IPS-18c (cell line): Measurements from ENCODE around the gene ZMIZ1.

ENCODE experiments used
- H3K4me3 ChIP-seq: 2 replicates; pipeline ENCODE4 v1.7.0; 2013; ENCODE audit warnings: low read depth, mild to moderate bottlenecking, low read length, moderate library complexity; ENCODE audit not compliant: insufficient read depth
- H3K9me3 ChIP-seq: one replicate; pipeline ENCODE4 v1.6.1; 2013; ENCODE audit warnings: mild to moderate bottlenecking, low read length, moderate library complexity; ENCODE audit not compliant: control insufficient read depth, insufficient read depth

Gene ZMIZ1

DNA sequence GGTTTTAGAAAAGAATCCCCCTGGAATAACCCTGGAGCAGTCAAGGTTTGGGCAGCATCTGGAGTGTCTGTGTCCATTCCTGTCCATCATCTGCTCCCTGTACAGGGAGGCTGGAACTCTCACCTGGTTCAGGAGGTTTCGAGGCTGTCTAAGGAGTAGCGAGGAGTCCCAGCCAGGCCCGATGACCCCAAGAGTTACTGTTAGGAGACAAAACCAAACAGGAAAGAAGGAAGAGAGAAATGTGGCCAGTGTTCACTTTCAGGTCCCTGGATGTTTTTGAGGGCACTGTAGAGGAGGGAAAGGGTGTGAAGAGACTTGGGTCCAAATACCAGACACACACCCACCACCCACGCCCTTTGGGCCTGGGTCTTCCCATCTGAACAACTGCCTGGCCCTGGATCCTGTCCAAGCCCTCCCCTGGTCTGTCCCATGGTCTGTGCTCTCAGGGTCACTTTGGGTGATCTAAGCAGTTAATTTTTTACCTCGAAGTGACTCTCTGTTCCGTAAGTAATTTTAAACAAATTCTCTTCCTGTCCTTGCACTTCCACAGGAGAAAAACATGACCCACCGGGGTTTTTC, 117.1 kb downstream of the ZMIZ1 start:
- Histone ChIP-seq H3K9me3 (no peaks in the 10 kb centered on the region), H3K4me3 (no peak overlapping the region)

DNA sequence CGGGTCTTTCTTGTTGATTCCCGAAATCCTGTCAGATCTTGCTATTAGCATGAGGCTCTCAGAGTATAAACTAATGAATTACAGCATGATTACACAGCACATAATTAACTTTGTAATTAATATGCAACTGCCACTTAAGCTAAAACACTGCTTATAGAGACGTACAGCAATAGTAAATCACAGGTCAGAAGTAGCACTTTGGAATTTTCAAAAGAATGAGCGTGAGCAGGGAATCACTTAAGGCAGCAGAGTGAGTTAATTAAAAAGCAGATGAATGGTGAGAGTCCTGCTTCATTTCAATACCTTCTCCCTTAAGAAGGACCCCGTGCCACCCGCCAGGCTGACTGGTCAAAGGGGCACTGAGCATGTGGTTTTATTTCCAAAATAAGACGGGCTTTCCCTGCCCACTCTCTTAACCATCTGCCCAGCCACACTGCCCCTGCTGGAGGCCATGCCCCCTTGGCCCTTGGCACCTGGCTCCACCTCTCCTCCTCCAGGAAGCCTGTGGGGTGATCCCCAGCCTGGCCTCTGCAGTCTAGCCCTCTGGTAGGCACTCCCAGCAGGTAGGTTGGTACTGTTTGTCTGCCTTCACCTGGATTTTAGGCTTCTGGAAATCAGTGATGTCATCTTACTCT, 117.8 kb downstream of the ZMIZ1 start:
- no peaks in the 10 kb centered on the region for H3K9me3 ChIP-seq
- H3K4me3 ChIP-seq: no peak overlapping the region

DNA sequence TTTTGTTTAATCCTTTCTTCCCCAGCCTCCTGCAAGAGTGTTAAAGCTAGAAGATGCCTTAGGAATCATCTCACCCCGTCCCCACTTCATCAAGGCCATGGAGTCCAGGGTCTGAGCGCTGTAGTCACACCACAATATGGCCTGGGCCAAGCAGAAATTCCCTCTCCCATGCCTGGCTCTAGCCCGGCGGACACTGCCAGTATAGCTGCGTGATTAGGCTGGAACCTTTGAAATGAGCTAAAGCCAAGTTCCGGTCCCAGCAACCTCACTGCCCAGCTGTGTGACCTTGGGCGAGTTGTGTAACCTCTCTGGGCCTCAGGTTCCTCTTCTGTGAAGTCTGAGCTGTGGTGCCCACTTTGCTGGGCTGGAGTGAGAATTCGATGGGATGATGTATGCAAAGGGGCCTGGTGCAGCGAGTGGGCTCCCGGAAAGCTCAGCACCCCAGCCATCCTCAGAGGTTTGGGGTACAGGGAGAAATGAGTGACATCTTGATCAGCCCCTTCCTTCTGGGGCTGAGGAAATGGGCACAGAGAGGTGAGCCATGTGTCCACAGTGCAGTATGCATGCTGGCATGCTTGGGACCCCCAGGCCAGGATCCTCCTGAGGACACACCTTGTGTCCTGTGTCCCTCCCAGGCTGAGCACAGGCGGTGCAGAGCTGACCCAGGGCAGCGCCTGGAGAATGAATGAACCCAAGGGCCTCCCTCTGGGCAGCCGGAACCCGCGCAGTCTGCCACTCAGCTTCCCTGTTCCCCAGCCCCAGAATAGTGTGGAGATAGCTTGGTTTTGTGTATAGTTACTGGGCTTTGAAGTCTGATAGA, 118.6 kb downstream of the ZMIZ1 start:
- H3K9me3 ChIP-seq: no peaks in the 10 kb centered on the region
- H3K4me3 ChIP-seq: no peak overlapping the region

DNA sequence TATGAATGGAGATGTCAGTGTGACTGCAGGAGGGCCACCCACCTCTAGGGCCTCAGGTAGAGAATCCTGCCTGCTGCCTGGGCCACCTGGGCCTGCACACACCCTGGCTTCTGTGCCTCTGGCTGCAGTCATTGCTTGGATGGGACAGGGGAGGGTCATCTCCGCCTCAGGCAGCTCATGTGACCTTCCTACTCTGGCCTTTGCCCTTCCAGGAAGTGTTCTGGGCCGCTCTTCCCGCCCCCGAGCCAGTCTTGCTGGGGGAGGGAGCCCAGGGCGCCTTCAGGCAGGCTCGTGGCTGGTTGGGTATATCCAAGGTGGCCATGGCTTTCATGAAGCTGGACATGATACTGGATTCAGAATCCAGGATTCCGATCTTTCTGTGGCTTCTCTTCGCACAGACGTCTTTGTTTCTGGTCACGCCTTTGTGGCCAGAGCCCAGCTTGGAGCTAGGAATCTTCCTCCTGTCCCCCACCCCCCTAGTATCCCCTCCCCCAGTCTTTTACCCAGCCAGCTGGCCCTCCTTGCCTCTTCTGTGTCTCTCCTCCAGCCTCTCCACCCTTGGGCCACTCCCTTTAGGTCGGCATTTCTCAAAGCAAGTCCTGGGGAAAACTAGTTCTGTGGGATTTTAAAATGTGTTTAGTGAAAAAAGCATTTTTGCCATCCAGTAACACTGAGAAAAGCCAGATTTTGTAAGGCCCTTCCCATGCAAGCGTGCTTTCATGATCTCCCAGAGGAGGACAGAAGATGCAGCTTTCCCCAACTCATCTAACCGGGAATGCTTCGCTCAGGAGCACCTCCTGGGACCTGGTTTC, 119.6 kb downstream of the ZMIZ1 start:
- H3K9me3 ChIP-seq: no peaks in the 10 kb centered on the region
- no peak overlapping the region for H3K4me3 ChIP-seq

DNA sequence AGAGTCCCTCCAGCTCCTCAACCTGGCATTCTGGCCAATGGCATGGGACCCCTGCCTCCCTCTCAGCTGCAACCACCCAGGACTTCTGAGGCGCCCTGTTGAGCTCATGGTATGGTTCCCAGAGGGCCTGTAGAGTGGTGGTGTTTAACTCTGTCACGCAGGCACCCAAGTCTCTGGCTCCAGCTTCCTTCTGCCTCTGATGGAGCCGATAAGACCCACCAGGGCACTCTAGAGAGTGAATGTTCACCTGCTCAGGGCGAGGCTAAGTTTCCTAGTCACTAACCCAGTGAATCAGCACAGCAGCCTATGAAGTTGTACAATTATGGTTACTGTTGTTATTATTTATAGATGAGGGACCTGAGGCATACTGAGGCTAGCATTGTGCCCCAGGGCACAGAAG, 120.4 kb downstream of the ZMIZ1 start:
- H3K9me3 ChIP-seq: no peaks in the 10 kb centered on the region
- no peak overlapping the region for H3K4me3 ChIP-seq

DNA sequence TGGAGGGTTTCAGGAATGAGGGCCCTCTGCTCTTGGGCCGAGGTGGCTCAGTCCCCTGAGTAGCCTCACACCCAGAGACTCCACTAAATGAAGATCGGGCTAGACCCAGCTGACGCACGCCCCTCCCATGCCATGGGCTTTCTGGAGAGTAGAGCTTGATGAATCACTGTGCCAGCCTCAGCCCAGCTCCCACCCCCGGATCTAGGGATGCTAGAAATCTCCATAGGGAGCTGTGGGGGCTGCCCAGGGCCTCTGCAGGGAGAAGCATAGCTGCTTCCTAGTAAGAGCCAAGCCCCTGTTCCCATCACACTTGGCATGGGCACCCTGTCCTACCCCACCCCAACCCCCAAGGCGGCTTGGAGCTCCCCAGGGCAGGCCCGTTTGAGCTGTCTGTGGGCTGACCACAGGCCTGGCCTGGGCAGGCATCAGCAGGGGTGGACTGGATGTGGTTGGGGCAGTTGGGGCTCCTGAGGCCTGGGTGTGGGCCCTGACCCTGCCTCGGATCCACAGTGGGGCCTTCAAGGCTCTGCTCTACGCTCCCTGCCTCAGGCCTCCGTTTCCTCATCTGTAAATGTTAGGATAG, 121.2 kb downstream of the ZMIZ1 start:
- H3K9me3 ChIP-seq: no peaks in the 10 kb centered on the region
- no peak overlapping the region for H3K4me3 ChIP-seq

DNA sequence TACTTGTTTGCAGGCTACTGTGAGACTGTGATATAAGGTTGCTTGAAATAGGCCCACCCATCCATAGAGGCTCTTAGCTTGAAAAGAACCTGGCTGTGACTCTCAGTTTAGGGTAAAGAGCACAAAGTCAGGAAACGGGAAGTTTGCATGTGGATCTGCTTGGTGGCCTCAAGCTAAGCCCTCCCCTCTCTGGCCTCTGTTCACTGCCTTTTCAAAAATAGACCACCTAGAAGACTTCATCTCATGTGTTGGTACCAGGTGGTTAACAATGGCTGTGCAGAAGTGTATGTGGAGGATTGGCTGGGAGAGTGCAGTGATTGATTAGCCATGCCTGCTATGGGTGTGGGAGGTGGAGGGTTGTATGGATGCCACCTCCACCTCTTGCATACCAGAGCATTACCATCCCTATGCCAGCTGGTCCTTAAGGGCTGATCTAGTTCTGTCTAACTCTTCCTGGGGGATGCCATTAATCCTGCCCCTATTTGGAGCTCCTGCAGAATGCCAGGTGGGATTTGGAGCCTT, 122.0 kb downstream of the ZMIZ1 start:
- no peak overlapping the region for H3K4me3 ChIP-seq
- H3K9me3 ChIP-seq: no peaks in the 10 kb centered on the region

DNA sequence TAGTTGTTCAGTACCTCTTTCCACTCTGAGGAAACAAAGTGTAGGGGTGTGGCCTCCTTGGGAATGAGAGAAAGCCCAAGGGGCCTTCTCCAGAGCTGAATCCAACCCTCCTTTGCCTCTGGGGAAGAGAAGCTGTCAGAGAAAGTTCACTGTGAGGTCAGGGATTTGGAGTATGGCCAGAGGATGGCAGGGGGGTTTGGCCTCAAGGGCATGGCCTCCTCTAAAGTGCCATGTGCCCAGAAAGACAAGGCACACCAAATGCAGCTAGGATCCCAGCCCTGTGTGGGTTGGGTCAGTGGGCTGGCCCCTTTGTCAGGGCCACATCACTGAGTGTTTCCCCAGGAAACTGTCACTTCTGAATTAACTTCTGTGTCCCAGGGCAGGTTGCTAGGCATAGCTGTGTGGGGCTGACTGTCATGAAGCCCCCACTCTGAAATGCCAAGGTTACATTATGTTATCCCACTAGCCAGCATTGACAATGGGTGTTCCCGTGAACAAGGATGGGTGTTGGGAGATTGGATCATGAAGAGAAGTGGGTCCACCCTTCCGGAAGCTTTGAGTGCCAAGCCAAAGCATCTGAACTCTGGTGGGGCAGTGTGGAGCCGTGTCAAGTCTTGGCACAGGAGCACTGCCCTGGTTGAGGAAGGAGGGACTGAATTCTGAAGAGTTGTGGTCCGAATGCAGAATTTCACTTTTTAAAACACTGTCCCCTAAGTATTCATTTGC, 123.3 kb downstream of the ZMIZ1 start:
- Histone ChIP-seq H3K9me3 (no peaks in the 10 kb centered on the region), H3K4me3 (no peak overlapping the region)

DNA sequence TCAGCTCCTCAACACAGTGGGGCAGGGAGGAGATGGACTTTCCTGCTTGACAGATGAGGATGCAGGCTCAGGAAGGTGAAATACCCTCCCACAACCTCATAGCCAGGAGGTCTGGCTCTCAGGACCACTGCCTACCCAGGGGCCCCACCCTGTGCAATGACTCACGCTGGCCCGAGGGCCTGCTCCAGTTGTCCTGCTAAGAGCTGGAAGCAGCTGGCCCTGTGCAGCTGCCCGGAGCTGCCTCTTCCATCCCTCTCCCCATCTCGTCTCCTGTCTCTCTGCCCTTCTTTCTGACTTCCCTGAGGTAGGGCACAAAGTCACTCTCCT, 123.9 kb downstream of the ZMIZ1 start:
- H3K9me3 ChIP-seq: no peaks in the 10 kb centered on the region
- H3K4me3 ChIP-seq: no peak overlapping the region

DNA sequence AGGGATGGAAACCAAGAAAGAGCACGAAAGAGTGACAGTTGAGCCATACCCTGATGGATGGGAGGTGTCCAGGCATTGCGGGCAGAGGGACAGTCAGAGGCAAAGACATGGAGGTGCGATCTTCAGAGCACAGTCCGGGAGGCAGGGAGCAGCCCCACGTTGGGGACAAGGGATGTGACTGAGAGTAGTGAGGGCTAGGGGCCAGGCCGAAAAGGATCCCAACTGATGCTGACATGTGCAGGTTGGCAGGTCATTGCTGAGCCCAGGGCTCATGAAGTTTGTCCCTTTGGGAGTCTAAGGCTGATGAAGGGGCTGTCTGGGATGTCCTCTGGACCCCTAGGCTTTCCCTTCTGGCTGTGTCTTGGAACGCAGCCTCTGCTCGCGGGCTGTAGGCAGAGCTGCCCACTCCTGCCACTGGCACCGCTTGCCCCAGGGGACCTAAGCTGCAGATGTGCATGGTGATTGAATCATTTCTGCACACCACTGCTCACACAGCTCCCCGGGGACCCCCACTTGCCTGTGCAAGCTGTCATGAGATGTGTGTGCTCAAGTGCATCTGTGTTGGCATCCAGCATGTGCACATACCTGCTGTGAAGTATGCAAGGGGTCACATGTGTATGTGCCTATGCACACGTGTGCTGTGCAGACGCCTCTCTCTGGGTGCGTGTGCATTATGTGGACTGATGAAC, 125.1 kb downstream of the ZMIZ1 start:
- Histone ChIP-seq H3K9me3 (no peaks in the 10 kb centered on the region), H3K4me3 (no peak overlapping the region)

DNA sequence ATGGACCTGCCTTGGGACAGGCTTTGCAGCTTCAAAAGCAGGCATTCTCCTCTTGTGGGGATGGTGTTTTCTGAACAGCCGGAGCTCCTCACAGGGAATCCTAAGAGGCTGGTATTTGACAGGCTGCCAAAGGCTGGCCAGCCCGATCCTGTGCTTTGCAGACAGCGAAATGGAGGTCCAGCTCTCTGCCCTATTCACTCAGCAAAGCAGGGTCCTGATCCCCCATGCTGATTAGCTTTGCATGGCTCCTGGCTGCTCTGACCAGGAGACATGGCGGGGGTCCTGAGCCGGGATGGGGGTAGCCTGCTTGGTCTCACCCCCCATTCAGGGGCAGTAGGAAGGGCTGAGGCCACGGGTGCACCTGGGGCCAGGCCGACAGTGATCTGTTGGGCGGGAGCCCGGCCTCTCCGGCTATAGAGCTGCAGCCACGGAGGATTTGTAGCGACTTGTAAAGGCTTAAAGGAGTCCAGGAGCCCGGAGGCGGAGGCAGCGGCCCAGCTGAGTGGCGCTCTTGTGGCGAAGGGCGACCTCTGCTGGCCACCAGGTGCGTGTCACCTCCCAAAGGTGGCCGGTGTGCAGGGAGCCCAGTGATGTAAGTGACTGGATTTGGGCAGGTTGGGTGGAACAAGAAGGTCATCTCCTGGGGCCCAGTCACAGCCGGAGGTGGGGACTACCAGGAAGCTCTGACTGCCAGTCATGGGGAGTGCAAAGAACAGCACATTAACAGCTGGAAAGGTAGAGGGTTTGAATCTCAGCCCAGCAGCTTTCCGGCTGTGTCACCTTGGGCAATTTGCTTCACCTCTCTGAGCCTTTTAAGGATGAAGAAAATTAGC, 126.5 kb downstream of the ZMIZ1 start:
- Histone ChIP-seq H3K9me3 (no peaks in the 10 kb centered on the region), H3K4me3 (no peak overlapping the region)

DNA sequence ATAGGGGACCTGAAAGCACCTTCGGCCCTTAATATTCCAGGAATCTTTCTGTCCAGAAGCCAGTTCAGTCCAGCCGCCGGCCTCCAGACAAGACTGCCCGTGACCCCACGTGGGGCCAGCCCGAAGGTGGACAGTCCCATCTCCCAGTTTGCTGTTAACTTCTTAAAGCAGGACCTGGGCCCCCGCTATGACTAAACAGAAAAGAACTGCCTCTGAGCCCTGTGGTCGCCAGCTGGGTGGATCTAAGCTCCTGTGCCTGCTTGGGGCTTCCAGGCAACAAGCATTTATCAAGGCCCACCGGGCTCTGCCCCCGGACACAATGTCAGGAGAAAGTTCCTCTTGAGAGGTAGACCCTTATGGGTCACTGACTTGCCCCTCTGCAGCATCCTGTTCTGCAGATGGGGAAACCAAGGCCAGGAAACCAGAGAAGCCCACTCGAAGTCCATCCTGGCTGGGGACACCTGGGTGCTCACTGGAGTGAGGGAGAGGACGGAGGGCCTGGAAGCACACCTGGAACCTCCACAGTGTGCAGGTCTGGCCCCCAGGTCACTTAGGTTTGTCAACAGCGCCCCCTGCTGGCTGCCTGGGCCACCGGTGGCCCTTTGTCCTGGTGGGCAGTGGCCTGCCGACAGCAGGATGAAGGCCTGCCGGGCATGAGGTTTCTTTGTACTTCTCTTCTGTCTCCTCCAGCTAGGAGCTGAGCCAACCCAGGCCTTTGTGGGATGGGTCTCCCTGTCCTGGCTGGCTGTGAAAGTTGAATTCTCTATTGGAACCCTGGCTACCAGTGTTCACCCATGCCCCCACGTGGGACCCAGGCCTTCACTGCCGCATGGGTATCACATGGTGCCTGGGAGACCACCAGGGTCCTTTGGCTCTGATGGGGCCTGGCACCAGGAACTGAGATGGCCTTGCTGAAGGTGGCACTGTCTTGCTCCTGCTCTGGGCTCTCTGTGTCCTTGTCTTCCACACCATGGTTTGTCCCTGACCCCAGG, 128.0 kb downstream of the ZMIZ1 start:
- Histone ChIP-seq H3K4me3 (no peak overlapping the region), H3K9me3 (no peaks in the 10 kb centered on the region)

DNA sequence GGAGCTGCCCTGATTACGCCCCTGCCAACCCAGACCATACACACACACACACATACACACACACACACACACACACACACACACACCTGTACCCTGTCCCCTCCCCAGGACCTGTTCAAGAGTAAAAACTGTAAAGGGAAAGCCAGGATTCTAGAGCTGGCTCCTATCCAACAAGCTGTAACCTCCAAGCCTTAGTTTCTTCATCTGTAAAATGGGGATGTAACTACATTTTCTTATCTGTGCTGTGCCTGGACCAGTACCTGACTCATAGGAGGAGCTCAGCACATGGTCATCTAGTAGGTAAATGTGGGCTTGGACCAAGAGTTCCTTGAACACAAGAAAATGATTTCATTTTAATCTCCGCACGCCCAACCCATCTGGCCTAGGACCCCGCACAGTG, 128.8 kb downstream of the ZMIZ1 start:
- no peaks in the 10 kb centered on the region for H3K9me3 ChIP-seq
- no peak overlapping the region for H3K4me3 ChIP-seq

DNA sequence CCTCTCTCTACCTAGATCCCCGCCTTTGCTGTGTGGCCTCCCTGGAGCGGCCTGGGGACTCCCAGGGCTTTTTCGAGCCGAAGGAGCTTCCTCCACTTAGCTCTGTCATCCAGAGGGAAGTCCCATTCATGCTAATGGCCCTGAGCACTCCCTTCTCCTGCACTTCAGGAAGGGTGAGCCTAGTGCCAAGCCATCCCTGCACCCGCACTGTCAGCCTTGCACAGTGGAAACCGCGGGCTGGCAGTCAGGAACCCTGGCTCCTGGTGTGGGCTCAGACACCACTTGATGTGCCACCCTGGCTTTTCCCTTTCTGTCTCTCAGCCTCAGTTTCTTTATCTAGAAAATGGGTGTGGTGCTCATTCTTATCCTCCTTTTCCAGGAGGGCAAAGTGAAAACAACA, 131.6 kb downstream of the ZMIZ1 start:
- no peak overlapping the region; the same call in 1 of the 2 replicates for H3K4me3 ChIP-seq
- no peaks in the 10 kb centered on the region for H3K9me3 ChIP-seq
